ENCODE measurements around the gene MMEL1.

MMEL1 gene

GRCh38 chr1:2604844-2605508, 27.8 kb downstream of the MMEL1 start:
- DNase-seq (ENCODE audit: low spot score), result peak; percentile 52

- DNase-seq (ENCODE audit: low spot score), result peak; percentile 65
These were observed 28.5 kb downstream of the MMEL1 start for GRCh38 chr1:2604156-2604843.

GRCh38 chr1:2603521-2604155, 29.2 kb downstream of the MMEL1 start:
- DNase-seq (ENCODE audit: low spot score), result peak; percentile 60

- DNase-seq (ENCODE audit: low spot score), result peak; percentile 55
These were observed 29.8 kb downstream of the MMEL1 start for GRCh38 chr1:2602866-2603520.

GRCh38 chr1:2602311-2602835, 30.4 kb downstream of the MMEL1 start:
- no peak for DNase-seq (ENCODE audit: low spot score)

- DNase-seq (ENCODE audit: low spot score), result peak; percentile 53
These were observed 31.0 kb downstream of the MMEL1 start for GRCh38 chr1:2601721-2602303.

GRCh38 chr1:2598329-2598931, 34.4 kb downstream of the MMEL1 start:
- DNase-seq (ENCODE audit: low spot score), result no peak

GRCh38 chr1:2597441-2598328, 35.1 kb downstream of the MMEL1 start:
- DNase-seq (ENCODE audit: low spot score), result peak; percentile 63

GRCh38 chr1:2596530-2597333, 36.1 kb downstream of the MMEL1 start:
- peak; percentile 18 for DNase-seq (ENCODE audit: low spot score)

GRCh38 chr1:2595812-2596529, 36.8 kb downstream of the MMEL1 start:
- DNase-seq (ENCODE audit: low spot score), result no peak

- peak; percentile 57 for DNase-seq (ENCODE audit: low spot score)
These were observed 37.5 kb downstream of the MMEL1 start for GRCh38 chr1:2595261-2595811.

- peak; percentile 55 for DNase-seq (ENCODE audit: low spot score)
These were observed 38.1 kb downstream of the MMEL1 start for GRCh38 chr1:2594641-2595131.

GRCh38 chr1:2594001-2594640, 38.7 kb downstream of the MMEL1 start:
- peak; percentile 61 for DNase-seq (ENCODE audit: low spot score)

GRCh38 chr1:2593251-2593878, 39.5 kb downstream of the MMEL1 start:
- DNase-seq (ENCODE audit: low spot score), result peak; percentile 56

GRCh38 chr1:2592672-2593071, 40.1 kb downstream of the MMEL1 start:
- DNase-seq (ENCODE audit: low spot score), result peak; percentile 17

- peak; percentile 59 for DNase-seq (ENCODE audit: low spot score)
These were observed 41.1 kb downstream of the MMEL1 start for GRCh38 chr1:2591581-2592261.

GRCh38 chr1:2591233-2591580, 41.6 kb downstream of the MMEL1 start:
- no peak for DNase-seq (ENCODE audit: low spot score)

All from left forelimb (tissue), 1 donor.